ENCODE measurements around the gene GPR146. TPM values are rescaled to one million over a fixed set of nuclear protein-coding genes. Genes with fewer than 3 reads are reported as not detected.

GPR146 gene
- total and polyA plus RNA-seq, 11 donors = 11.1 to 56.8 (median 25.2) TPM

GRCh38 chr7:1005303-1005702 is 39.0 kb upstream of the GPR146 start:
- H3K36me3 ChIP-seq = peaks cover 0 to 34% (median 12%) of the 10 kb centered on the region in 9 donors
- WGBS, 4 donors = 84 to 97% (median 94%) methylated on average over 6 to 21 of the region's 21 CpGs
- H3K4me3 ChIP-seq = no peak overlapping the region
- no peaks in the 10 kb centered on the region for H3K9me3 ChIP-seq
- TF ChIP-seq, protein P1, sequence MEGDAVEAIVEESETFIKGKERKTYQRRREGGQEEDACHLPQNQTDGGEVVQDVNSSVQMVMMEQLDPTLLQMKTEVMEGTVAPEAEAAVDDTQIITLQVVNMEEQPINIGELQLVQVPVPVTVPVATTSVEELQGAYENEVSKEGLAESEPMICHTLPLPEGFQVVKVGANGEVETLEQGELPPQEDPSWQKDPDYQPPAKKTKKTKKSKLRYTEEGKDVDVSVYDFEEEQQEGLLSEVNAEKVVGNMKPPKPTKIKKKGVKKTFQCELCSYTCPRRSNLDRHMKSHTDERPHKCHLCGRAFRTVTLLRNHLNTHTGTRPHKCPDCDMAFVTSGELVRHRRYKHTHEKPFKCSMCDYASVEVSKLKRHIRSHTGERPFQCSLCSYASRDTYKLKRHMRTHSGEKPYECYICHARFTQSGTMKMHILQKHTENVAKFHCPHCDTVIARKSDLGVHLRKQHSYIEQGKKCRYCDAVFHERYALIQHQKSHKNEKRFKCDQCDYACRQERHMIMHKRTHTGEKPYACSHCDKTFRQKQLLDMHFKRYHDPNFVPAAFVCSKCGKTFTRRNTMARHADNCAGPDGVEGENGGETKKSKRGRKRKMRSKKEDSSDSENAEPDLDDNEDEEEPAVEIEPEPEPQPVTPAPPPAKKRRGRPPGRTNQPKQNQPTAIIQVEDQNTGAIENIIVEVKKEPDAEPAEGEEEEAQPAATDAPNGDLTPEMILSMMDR (IDR thresholded peaks at IDR 0.05) = no peak
- TF ChIP-seq POLR2A (IDR thresholded peaks at IDR 0.05) = no peak
- H3K27me3 ChIP-seq = no peaks in the 10 kb centered on the region
- DNase-seq = no peak
- H3K27ac ChIP-seq = no peak overlapping the region
- intact Hi-C loops (cut with DNase I) = no loop called here
- no peaks in the 10 kb centered on the region for H3K4me1 ChIP-seq
- ATAC-seq = no peak

DNA sequence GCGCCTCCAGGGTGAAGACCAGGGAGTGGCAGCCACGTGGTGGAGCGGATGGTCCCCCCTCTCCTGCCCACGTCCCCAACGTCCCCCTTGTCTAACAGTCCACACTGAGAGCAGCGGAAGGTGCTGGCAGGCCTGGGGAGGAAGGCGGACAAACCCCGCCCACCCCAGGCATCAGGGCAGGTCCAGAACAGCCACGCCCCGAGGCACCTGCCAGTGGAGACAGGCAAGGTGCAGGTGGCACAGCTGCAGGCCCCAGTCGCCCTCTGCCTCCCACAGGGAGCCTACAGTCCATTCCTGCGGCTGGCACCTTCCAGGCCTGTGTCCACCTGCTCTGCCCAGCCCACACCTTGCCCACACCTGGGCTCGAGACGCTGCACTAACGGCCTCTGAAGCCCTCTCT is 36.4 kb upstream of the GPR146 start:
- H3K27ac ChIP-seq = no peak overlapping the region
- no peak for ATAC-seq
- no peaks in the 10 kb centered on the region for H3K4me1 ChIP-seq
- intact Hi-C loops (cut with DNase I) = no loop called here
- WGBS, 4 donors = 76 to 91% (median 89%) methylated on average over 4 to 15 of the region's 15 CpGs
- no peak overlapping the region for H3K4me3 ChIP-seq
- no peaks in the 10 kb centered on the region for H3K9me3 ChIP-seq
- TF ChIP-seq, protein P1 (IDR thresholded peaks at IDR 0.05) = no peak
- no peak for TF ChIP-seq POLR2A (IDR thresholded peaks at IDR 0.05)
- DNase-seq = no peak
- no peaks in the 10 kb centered on the region for H3K27me3 ChIP-seq
- H3K36me3 ChIP-seq = peaks cover 0 to 34% (median 12%) of the 10 kb centered on the region in 9 donors

GRCh38 chr7:1008733-1009363 is 35.5 kb upstream of the GPR146 start:
- Histone ChIP-seq H3K4me1 (no peaks in the 10 kb centered on the region), H3K9me3 (no peaks in the 10 kb centered on the region), H3K4me3 (no peak overlapping the region), H3K36me3 (peaks cover 0 to 34% (median 12%) of the 10 kb centered on the region in 9 donors), H3K27me3 (no peaks in the 10 kb centered on the region), H3K27ac (no peak overlapping the region)
- 92 to 94% (median 93%) methylated on average over 33 to 37 of the region's 37 CpGs for WGBS, 4 donors
- TF ChIP-seq POLR2A (IDR thresholded peaks at IDR 0.05) = no peak
- TF ChIP-seq, protein P1 (IDR thresholded peaks at IDR 0.05) = no peak
- intact Hi-C loops (cut with DNase I) = no loop called here
- ATAC-seq (no peak), DNase-seq (no peak)

GRCh38 chr7:1009747-1010146 is 34.6 kb upstream of the GPR146 start:
- WGBS, 4 donors = 95 to 97% (median 96%) methylated on average over 19 to 22 of the region's 22 CpGs
- DNase-seq (no peak), ATAC-seq (no peak)
- no peaks in the 10 kb centered on the region for H3K27me3 ChIP-seq
- peaks cover 0 to 34% (median 12%) of the 10 kb centered on the region in 9 donors for H3K36me3 ChIP-seq
- H3K9me3 ChIP-seq = no peaks in the 10 kb centered on the region
- H3K4me3 ChIP-seq = no peak overlapping the region
- TF ChIP-seq, protein P1 (IDR thresholded peaks at IDR 0.05) = no peak
- TF ChIP-seq POLR2A (IDR thresholded peaks at IDR 0.05) = no peak
- peaks cover 0 to 3% (median 0%) of the 10 kb centered on the region in 12 donors for H3K4me1 ChIP-seq
- intact Hi-C loops (cut with DNase I) = no loop called here
- no peak overlapping the region for H3K27ac ChIP-seq
